ENCODE data around the gene HSF2BP.

Gene HSF2BP

GRCh38 chr21:43609501-43610340 is 49.6 kb downstream of the HSF2BP start:
- no peak for TF ChIP-seq CTCF (IDR thresholded peaks at IDR 0.05; ENCODE audit: low read depth, low read length, missing control alignments)
- H3K4me3 ChIP-seq (ENCODE audit: low read depth, low read length), result no peak overlapping the region
- DNase-seq (ENCODE audit: low read depth), result no peak

GRCh38 chr21:43608664-43609063 is 50.6 kb downstream of the HSF2BP start:
- no peak for TF ChIP-seq CTCF (IDR thresholded peaks at IDR 0.05; ENCODE audit: low read depth, low read length, missing control alignments)
- no peak for DNase-seq (ENCODE audit: low read depth)
- H3K4me3 ChIP-seq (ENCODE audit: low read depth, low read length), result no peak overlapping the region

DNA sequence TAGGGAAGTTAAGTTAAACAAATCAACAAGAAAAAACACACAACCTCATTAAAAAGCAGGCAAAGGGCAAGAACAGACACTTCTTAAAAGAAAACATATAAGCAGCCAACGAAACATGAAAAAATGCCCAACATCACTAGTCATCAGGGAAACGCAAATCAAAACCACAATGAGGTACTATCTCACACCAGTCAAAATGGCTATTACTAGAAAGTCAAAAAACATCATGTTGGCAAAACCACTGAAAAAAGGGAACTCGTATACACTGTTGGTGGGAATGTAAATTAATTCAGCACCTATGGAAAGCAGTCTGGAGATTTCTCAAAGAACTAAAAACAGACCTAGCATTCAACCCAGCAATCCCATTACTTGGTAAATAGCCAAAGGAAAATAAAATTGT is 51.1 kb downstream of the HSF2BP start:
- DNase-seq (ENCODE audit: low read depth), result no peak
- H3K4me3 ChIP-seq (ENCODE audit: low read depth, low read length), result no peak overlapping the region
- TF ChIP-seq CTCF (IDR thresholded peaks at IDR 0.05; ENCODE audit: low read depth, low read length, missing control alignments), result no peak

GRCh38 chr21:43605320-43606215 is 53.7 kb downstream of the HSF2BP start:
- DNase-seq (ENCODE audit: low read depth), result no peak
- TF ChIP-seq CTCF (IDR thresholded peaks at IDR 0.05; ENCODE audit: low read depth, low read length, missing control alignments), result no peak
- H3K4me3 ChIP-seq (ENCODE audit: low read depth, low read length), result no peak overlapping the region

DNA sequence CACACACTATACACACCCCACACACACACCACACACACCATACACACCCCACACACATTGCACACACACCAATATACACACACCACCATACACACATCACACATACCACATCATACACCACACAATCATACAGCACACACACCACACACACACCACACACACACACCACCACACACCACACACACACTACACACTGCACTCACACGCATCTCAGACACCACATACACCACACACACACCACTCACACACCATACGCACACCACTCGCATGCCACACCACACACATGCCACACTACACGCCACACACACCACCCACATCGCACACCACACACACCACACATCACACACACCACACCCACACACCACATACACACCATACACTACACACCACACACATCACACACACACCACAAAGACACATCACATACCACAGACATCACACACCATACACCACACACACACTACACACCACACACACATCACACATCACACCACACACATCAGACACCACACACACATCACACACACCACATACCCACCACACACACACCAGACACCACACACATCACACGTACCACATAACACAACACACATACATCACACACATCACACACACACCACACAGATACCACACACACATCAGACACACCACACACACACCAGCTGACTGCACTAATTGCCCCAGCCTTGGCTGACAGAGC is 54.6 kb downstream of the HSF2BP start:
- TF ChIP-seq CTCF (IDR thresholded peaks at IDR 0.05; ENCODE audit: low read depth, low read length, missing control alignments), result no peak
- DNase-seq (ENCODE audit: low read depth), result no peak
- H3K4me3 ChIP-seq (ENCODE audit: low read depth, low read length), result no peak overlapping the region

GRCh38 chr21:43603641-43604504 is 55.4 kb downstream of the HSF2BP start:
- no peak for TF ChIP-seq CTCF (IDR thresholded peaks at IDR 0.05; ENCODE audit: low read depth, low read length, missing control alignments)
- no peak for DNase-seq (ENCODE audit: low read depth)
- H3K4me3 ChIP-seq (ENCODE audit: low read depth, low read length), result no peak overlapping the region
